DOHH2 (cell line): ENCODE data around the gene MISP.
"Not testable (repeated sequence)": the region's sequence is repeated elsewhere in the genome, so short reads cannot be mapped to it uniquely, and the experiment has no call there.

Experiments
- H3F3A ChIP-seq: fragments of 200-600 bp; sonication (generic), shearing (Covaris generic); 2 replicates; pipeline ENCODE4 v1.6.0; 2016; ENCODE audit warnings: antibody characterized with exemption, mild to moderate bottlenecking; ENCODE audit not compliant: control insufficient read depth, insufficient read depth
- H3K27ac ChIP-seq: fragments of 200-600 bp; sonication (generic); 2 replicates; pipeline ENCODE4 v1.5.1; 2014; ENCODE audit warnings: low read depth, mild to moderate bottlenecking, low read length, moderate library complexity
- H3K27me3 ChIP-seq: fragments of 200-600 bp; sonication (generic); 2 replicates; pipeline ENCODE4 v1.6.1; 2014; ENCODE audit warnings: mild to moderate bottlenecking, low read length, mixed read lengths; ENCODE audit not compliant: control insufficient read depth
- H3K36me3 ChIP-seq: fragments of 200-600 bp; sonication (generic); 2 replicates; pipeline ENCODE4 v1.6.1; 2014; ENCODE audit warnings: mild to moderate bottlenecking, low read length, moderate library complexity, mixed read lengths; ENCODE audit not compliant: control insufficient read depth
- H3K4me1 ChIP-seq: fragments of 200-600 bp; sonication (generic); 2 replicates; pipeline ENCODE4 v1.6.1; 2014; ENCODE audit warnings: mild to moderate bottlenecking, low read length, mixed read lengths; ENCODE audit not compliant: control insufficient read depth
- H3K4me2 ChIP-seq: fragments of 200-600 bp; sonication (generic); 2 replicates; pipeline ENCODE4 v1.6.0; 2014; ENCODE audit warnings: mild to moderate bottlenecking, low read length, moderate library complexity
- H3K4me3 ChIP-seq: fragments of 200-600 bp; sonication (generic); 2 replicates; pipeline ENCODE4 v1.5.1; 2014; ENCODE audit warnings: mild to moderate bottlenecking, low read length, mixed read lengths
- H3K79me2 ChIP-seq: fragments of 200-600 bp; sonication (generic); 2 replicates; pipeline ENCODE4 v1.6.1; 2014; ENCODE audit warnings: mild to moderate bottlenecking, low read length, mixed read lengths; ENCODE audit not compliant: control insufficient read depth
- H3K9me2 ChIP-seq: fragments of 200-600 bp; sonication (generic); replicated peaks from 2 replicates; pipeline ENCODE4 v1.6.1; 2014; ENCODE audit warnings: mild to moderate bottlenecking, low read length, mixed read lengths; ENCODE audit not compliant: control insufficient read depth
- H3K9me3 ChIP-seq: fragments of 200-600 bp; sonication (generic); 2 replicates; pipeline ENCODE4 v1.6.1; 2014; ENCODE audit warnings: antibody characterized with exemption, low read length, mixed read lengths; ENCODE audit not compliant: control insufficient read depth, insufficient read depth
- H4K20me1 ChIP-seq: fragments of 200-600 bp; sonication (generic); 2 replicates; pipeline ENCODE4 v1.6.0; 2014; ENCODE audit warnings: low read depth, mild to moderate bottlenecking, antibody characterized with exemption, low read length, moderate library complexity; ENCODE audit not compliant: control insufficient read depth, insufficient read depth
- EZH2phosphoT487 ChIP-seq: fragments of 200-600 bp; sonication (generic); IDR thresholded peaks from 2 replicates; pipeline ENCODE4 v1.6.1; 2017; ENCODE audit warnings: borderline replicate concordance, mild to moderate bottlenecking, antibody characterized with exemption, low read length, moderate library complexity, mixed read lengths
- TF ChIP-seq, protein P1 (sequence below): fragments of 200-600 bp; sonication (generic); IDR thresholded peaks from one replicate; pipeline ENCODE4 v1.5.1; 2014; ENCODE audit warnings: antibody characterized with exemption, mild to moderate bottlenecking, low read depth, low read length; ENCODE audit not compliant: poor library complexity, severe bottlenecking

Gene MISP, protein sequence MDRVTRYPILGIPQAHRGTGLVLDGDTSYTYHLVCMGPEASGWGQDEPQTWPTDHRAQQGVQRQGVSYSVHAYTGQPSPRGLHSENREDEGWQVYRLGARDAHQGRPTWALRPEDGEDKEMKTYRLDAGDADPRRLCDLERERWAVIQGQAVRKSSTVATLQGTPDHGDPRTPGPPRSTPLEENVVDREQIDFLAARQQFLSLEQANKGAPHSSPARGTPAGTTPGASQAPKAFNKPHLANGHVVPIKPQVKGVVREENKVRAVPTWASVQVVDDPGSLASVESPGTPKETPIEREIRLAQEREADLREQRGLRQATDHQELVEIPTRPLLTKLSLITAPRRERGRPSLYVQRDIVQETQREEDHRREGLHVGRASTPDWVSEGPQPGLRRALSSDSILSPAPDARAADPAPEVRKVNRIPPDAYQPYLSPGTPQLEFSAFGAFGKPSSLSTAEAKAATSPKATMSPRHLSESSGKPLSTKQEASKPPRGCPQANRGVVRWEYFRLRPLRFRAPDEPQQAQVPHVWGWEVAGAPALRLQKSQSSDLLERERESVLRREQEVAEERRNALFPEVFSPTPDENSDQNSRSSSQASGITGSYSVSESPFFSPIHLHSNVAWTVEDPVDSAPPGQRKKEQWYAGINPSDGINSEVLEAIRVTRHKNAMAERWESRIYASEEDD

DNA sequence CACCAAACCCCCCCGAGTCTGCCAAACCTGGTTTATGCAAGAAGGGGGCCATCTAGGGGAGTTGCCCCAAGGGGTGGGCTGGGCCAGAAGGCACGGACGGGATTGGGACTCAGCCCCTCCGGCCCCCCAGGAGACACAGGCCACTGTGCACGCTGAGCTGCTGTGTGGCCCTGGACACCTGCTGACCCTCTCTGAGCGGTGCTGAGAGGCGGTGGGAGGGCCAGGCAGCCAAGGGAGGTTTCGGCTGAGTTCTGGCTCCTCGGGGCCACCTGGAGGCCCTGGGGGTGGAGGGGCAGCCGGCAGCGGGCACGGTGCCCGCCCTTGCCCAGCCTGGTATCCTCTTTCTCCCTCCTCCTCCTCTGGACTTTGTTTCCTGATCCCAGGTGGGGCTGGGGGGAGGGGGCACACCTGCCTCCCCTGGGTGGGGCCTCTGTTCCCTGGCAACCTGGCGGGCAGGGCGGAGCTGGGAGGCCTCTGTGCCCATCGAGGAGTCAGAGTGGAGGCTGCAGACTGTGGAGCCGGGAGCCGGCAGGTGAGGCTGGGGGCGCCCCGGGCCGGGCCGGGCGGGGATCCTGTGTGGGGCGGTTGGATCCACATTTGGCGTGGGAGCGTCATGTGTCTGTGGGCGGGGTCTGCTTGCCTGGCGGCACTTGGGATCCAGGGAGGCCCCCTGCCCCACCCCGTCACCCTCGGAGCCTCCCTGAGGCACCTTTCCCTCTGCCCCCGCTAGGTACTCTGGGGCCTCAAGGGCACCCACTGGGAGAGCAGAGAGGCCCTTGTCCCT lies at the start of gene MISP:
MISP (plus strand) TSS at position 473 of the 784 bp plus-strand sequence. CDS start 5,835 bp downstream, outside the sequence.
- no peak within 1 kb of the TSS for H3K4me2 ChIP-seq
- H3K36me3 ChIP-seq: no peaks in the 10 kb centered on the region
- TF ChIP-seq EZH2phosphoT487: no peak
- TF ChIP-seq, protein P1, sequence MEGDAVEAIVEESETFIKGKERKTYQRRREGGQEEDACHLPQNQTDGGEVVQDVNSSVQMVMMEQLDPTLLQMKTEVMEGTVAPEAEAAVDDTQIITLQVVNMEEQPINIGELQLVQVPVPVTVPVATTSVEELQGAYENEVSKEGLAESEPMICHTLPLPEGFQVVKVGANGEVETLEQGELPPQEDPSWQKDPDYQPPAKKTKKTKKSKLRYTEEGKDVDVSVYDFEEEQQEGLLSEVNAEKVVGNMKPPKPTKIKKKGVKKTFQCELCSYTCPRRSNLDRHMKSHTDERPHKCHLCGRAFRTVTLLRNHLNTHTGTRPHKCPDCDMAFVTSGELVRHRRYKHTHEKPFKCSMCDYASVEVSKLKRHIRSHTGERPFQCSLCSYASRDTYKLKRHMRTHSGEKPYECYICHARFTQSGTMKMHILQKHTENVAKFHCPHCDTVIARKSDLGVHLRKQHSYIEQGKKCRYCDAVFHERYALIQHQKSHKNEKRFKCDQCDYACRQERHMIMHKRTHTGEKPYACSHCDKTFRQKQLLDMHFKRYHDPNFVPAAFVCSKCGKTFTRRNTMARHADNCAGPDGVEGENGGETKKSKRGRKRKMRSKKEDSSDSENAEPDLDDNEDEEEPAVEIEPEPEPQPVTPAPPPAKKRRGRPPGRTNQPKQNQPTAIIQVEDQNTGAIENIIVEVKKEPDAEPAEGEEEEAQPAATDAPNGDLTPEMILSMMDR: no peak
- no peaks in the 10 kb centered on the region for H4K20me1 ChIP-seq
- no peak within 1 kb of the TSS for H3K4me3 ChIP-seq
- H3K79me2 ChIP-seq: no peaks in the 10 kb centered on the region
- H3F3A ChIP-seq: no peaks in the 10 kb centered on the region
- H3K27me3 ChIP-seq: no peaks in the 10 kb centered on the region
- H3K4me1 ChIP-seq: no peaks in the 10 kb centered on the region
- H3K9me3 ChIP-seq: peaks cover 5% of the 10 kb centered on the region; the same call in 1 of the 2 replicates
- no peak within 1 kb of the TSS for H3K27ac ChIP-seq
- no peaks in the 10 kb centered on the region for H3K9me2 ChIP-seq

DNA sequence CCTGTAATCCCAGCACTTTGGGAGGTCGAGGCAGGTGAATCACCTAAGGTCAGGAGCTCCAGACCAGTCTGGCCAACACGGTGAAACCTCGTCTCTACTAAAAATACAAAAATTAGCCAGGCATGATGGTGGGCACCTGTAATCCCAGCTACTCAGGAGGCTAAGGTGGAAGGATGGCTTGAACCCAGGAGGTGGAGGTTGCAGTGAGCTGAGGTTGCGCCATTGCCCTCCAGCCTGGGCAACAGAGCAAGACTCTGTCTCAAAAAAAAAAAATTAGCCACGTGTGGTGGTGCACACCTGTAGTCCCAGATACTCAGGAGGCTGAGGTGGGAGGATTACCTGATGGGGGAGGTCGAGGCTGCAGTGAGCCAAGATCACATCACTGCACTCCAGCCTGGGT lies 48.1 kb upstream of the MISP start:
- H3K4me1 ChIP-seq: peaks cover 11% of the 10 kb centered on the region
- peak overlapping the region; percentile 52 for H3K4me3 ChIP-seq
- not testable (repeated sequence) for H3K27me3 ChIP-seq, H3F3A ChIP-seq, H3K36me3 ChIP-seq, H3K9me2 ChIP-seq, H3K9me3 ChIP-seq, H3K79me2 ChIP-seq, H4K20me1 ChIP-seq, H3K27ac ChIP-seq
- peak overlapping the region; percentile 42 for H3K4me2 ChIP-seq

DNA sequence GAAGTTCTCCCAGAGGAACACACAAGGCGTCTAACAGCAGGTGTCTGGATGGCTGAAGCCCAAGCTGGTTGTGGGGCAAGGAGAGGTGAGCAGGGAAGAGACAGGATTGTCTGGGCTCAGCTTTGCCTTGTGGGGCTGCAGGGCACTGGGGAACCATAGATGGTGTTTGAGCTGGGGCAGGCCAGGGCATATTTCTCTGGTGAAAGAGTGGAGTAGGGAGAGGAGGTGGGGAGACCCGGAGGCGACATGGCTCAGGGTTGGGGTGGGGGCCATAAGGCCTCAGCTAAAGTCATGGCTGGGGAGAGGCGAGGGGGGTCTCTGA lies 47.6 kb upstream of the MISP start:
- no peak for TF ChIP-seq EZH2phosphoT487
- TF ChIP-seq, protein P1: no peak
- Histone ChIP-seq H3K27ac (no peak overlapping the region), H3K9me3 (no peaks in the 10 kb centered on the region), H3K4me2 (peak overlapping the region; percentile 42), H4K20me1 (no peaks in the 10 kb centered on the region), H3K4me3 (peak overlapping the region; percentile 52), H3K27me3 (no peaks in the 10 kb centered on the region), H3F3A (no peaks in the 10 kb centered on the region), H3K4me1 (peaks cover 11% of the 10 kb centered on the region), H3K79me2 (no peaks in the 10 kb centered on the region), H3K36me3 (no peaks in the 10 kb centered on the region), H3K9me2 (no peaks in the 10 kb centered on the region)
